ENCODE data around the gene TRMT2A. TPM values are rescaled to one million over a fixed set of nuclear protein-coding genes. Genes with fewer than 3 reads are reported as not detected.

The TRMT2A gene
- total RNA-seq, 6 experiments from 2014 or later: 26.9 to 54.6 (median 29.1) TPM

- no peaks in the 10 kb centered on the region for H3K9me3 ChIP-seq
- ATAC-seq: peak in 1 of 4 donors; percentile 4
- no peaks in the 10 kb centered on the region for H3K27me3 ChIP-seq
- intact Hi-C loops (cut with DNase I): no loop called here
- no peak for DNase-seq
- 92% methylated on average over 4 of the region's 27 CpGs for WGBS (ENCODE audit: insufficient coverage, low coverage, low lambda C conversion rate, missing lambda C conversion rate)
- peaks cover 0 to 34% (median 12%) of the 10 kb centered on the region in 4 donors for H3K36me3 ChIP-seq
- H3K4me3 ChIP-seq: no peak overlapping the region
- no peaks in the 10 kb centered on the region for H3K4me1 ChIP-seq
- no peak overlapping the region for H3K27ac ChIP-seq
- TF ChIP-seq CTCF (IDR thresholded peaks at IDR 0.05): no peak
- no peak for TF ChIP-seq POLR2A (IDR thresholded peaks at IDR 0.05)
These were observed 53.5 kb downstream of the TRMT2A start for GRCh38 chr22:20063271-20064139.

GRCh38 chr22:20062766-20063083, 54.3 kb downstream of the TRMT2A start:
- no peak overlapping the region for H3K4me3 ChIP-seq
- 59% methylated on average over 6 of the region's 11 CpGs for WGBS (ENCODE audit: insufficient coverage, low coverage, low lambda C conversion rate, missing lambda C conversion rate)
- H3K9me3 ChIP-seq: no peaks in the 10 kb centered on the region
- ATAC-seq: no peak
- no peak for DNase-seq
- H3K4me1 ChIP-seq: no peaks in the 10 kb centered on the region
- TF ChIP-seq CTCF (IDR thresholded peaks at IDR 0.05): no peak
- no peak for TF ChIP-seq POLR2A (IDR thresholded peaks at IDR 0.05)
- H3K36me3 ChIP-seq: peaks cover 0 to 34% (median 12%) of the 10 kb centered on the region in 4 donors
- no peak overlapping the region for H3K27ac ChIP-seq
- intact Hi-C loops (cut with DNase I): no loop called here
- H3K27me3 ChIP-seq: no peaks in the 10 kb centered on the region

GRCh38 chr22:20062043-20062765, 54.8 kb downstream of the TRMT2A start:
- Histone ChIP-seq H3K4me3 (no peak overlapping the region), H3K9me3 (no peaks in the 10 kb centered on the region), H3K4me1 (no peaks in the 10 kb centered on the region), H3K36me3 (peaks cover 0 to 34% (median 12%) of the 10 kb centered on the region in 4 donors), H3K27me3 (no peaks in the 10 kb centered on the region), H3K27ac (no peak overlapping the region)
- TF ChIP-seq CTCF (IDR thresholded peaks at IDR 0.05): no peak
- no peak for TF ChIP-seq POLR2A (IDR thresholded peaks at IDR 0.05)
- ATAC-seq: no peak
- 100% methylated on average over 2 of the region's 18 CpGs for WGBS (ENCODE audit: insufficient coverage, low coverage, low lambda C conversion rate, missing lambda C conversion rate)
- no peak for DNase-seq
- intact Hi-C loops (cut with DNase I): no loop called here

MicroRNAs within 50 kb of the gene (microRNA counts, 767-probe panel; counts per million panel counts)
- 237 counts per million for microRNA hsa-miR-1306-3p

Small RNA genes within 50 kb of the gene (microRNA-seq; reads per million reads assigned to microRNA genes)
- gene MIR6816: 0 to 0.29 reads per million in 2 donors

Small RNA genes within 50 kb of the gene (small RNA-seq; reads per million reads assigned to genes)
- gene MIR6816: 0 to 0.13 reads per million in 2 experiments
- gene RF00017: 0 reads per million in 2 experiments
- 0 reads per million in 2 experiments for gene RF00599

Other genes starting within 250 kb of the TRMT2A start
- 100 to 1,000 TPM; 144 to 270 (median 200) TPM for gene COMT, start 175.5 kb downstream of the TRMT2A start, total RNA-seq
- gene TXNRD2, start 175.4 kb downstream of the TRMT2A start, total RNA-seq: 10 to 100 TPM; 35.9 to 47.8 (median 44.3) TPM
- gene ARVCF, start 100.4 kb downstream of the TRMT2A start, total RNA-seq: 10 to 100 TPM; 11.5 to 40.9 (median 20.7) TPM
- 10 to 100 TPM; 11.0 to 27.0 (median 15.5) TPM for gene TANGO2, start 96.1 kb downstream of the TRMT2A start, total RNA-seq
- gene DGCR8, start 37.0 kb downstream of the TRMT2A start, total RNA-seq: 10 to 100 TPM; 11.4 to 27.2 (median 16.1) TPM
- 100 to 1,000 TPM in 2 of 6 experiments, 10 to 100 TPM in 4; 39.5 to 224 (median 52.2) TPM for gene RANBP1, start 1.1 kb downstream of the TRMT2A start, total RNA-seq
- gene ZDHHC8, start 14.6 kb upstream of the TRMT2A start, total RNA-seq: 10 to 100 TPM; 11.4 to 39.0 (median 28.7) TPM
- gene CCDC188, start 33.8 kb upstream of the TRMT2A start, total RNA-seq: not detected
- gene RTN4R, start 151.1 kb upstream of the TRMT2A start, total RNA-seq: 10 to 100 TPM in 2 of 6 experiments, 1 to 10 TPM in 4; 3.0 to 12.4 (median 8.5) TPM
- gene DGCR6L, start 202.8 kb upstream of the TRMT2A start, total RNA-seq: 10 to 100 TPM; 32.6 to 79.9 (median 50.9) TPM